ENCODE data around the gene ELL.

DNA sequence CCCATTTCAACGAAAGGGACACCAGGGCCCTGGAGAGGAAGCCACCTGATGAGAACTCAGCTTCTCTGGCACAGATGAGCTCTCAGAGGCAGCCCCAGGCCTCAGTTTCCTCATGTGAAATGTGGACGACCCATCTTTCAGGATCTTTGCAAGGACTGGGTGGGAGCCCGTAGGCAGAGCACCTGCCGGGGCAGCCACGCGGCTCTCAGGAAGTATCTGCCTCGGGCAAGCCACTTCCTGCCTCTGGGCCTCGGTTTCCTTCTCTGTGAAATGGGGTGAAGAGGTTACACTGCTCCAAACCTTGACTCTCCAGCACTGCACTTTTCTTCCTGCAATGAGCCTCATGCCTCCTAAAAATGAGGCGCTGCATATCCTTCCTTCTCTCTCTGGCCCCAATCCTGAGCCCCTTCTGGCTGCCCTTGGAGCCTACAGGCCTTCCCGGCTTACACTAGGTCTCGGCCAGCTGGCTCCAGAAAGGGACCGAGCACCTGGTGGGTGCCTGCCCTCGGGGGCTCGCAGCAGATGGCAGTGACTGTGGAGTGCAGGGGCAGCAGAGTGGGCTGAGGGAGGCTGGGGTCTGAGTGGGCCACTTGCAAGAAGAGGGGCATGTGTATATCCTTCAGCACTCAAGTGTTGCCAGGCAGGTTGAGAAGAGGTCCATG is 99.2 kb downstream of the ELL start:
- TF ChIP-seq, protein P1, sequence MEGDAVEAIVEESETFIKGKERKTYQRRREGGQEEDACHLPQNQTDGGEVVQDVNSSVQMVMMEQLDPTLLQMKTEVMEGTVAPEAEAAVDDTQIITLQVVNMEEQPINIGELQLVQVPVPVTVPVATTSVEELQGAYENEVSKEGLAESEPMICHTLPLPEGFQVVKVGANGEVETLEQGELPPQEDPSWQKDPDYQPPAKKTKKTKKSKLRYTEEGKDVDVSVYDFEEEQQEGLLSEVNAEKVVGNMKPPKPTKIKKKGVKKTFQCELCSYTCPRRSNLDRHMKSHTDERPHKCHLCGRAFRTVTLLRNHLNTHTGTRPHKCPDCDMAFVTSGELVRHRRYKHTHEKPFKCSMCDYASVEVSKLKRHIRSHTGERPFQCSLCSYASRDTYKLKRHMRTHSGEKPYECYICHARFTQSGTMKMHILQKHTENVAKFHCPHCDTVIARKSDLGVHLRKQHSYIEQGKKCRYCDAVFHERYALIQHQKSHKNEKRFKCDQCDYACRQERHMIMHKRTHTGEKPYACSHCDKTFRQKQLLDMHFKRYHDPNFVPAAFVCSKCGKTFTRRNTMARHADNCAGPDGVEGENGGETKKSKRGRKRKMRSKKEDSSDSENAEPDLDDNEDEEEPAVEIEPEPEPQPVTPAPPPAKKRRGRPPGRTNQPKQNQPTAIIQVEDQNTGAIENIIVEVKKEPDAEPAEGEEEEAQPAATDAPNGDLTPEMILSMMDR (IDR thresholded peaks at IDR 0.05), result no peak
- TF ChIP-seq, protein P2, sequence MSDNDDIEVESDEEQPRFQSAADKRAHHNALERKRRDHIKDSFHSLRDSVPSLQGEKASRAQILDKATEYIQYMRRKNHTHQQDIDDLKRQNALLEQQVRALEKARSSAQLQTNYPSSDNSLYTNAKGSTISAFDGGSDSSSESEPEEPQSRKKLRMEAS (IDR thresholded peaks at IDR 0.05; ENCODE audit: low read depth), result no peak
- TF ChIP-seq EZH2phosphoT487 (IDR thresholded peaks at IDR 0.05; ENCODE audit: borderline replicate concordance, low read depth) (no peak), MEF2A (IDR thresholded peaks at IDR 0.05; ENCODE audit: borderline replicate concordance, low read depth) (no peak)
